DLD1 (cell line): ENCODE data around the gene FRMPD1.

Experiments used
- in situ Hi-C: cut with HindIII; loops from 2 replicates; pipeline ENCODE4 v1.10.0; 2017; ENCODE audit warnings: low sequenced_read_pairs

The FRMPD1 gene

DNA sequence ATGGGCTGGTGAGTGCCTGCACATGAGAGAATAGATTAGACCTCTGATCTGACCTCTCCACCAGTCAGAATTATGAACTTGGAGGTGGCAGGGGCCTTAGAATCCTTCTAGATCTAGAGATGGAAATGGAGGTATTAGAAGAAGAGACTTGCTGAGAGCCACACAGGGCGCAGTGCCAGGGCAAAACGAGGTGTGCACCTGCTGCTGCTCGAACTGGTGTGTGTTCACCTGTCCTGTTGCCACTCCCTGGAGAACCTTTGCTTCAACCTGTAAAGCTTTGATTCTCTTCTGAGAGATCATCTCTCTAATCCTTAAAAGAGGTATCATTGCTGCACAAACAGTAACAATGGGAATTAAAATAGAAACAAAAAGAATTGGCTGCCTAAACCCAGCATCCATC, 24.9 kb downstream of the FRMPD1 start:
- in situ Hi-C loops: no loop called here

GRCh38 chr9:37676411-37676830, 25.7 kb downstream of the FRMPD1 start:
- in situ Hi-C loops: no loop called here

DNA sequence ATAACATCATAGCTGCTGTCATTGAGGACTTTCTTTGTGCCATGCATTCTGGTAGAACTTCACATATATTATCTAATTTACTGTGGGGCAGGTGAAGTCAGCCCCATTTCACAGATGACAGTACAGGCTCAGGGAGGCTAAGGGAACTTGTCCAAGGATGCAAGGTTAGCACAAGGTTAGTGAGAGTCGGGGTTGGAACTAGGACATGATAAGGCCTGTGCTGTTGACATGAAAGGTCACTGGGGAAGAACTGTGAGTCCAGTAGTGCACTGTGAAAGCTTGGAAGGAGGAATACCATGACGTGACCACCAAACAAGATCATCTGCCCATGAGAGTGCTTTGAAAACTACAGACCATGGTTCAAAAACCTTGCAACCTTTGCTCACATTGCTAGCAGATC, 26.7 kb downstream of the FRMPD1 start:
- in situ Hi-C loops: no loop called here

- in situ Hi-C loops: no loop called here
Observed at GRCh38 chr9:37678789-37679273, 28.1 kb downstream of the FRMPD1 start.

GRCh38 chr9:37679649-37680402, 29.1 kb downstream of the FRMPD1 start:
- in situ Hi-C loops: no loop called here

DNA sequence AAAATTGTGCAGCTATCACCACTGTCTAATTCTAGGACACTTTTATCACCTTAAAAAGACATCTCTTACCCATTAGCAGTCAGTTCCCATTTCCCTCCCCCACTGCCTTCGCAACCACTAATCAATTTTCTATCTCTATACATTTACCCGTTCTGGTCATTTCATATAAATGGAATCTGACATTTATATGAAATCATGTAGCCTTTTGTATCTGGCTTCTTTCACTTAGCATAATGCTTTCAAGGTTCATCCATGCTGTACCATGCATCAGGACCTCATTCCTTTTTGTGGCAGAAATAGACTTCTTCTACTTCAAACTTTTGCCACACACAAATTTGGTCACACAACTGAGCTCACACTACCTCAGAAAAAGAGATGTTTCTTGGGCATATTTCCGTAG, 32.2 kb downstream of the FRMPD1 start:
- in situ Hi-C loops: no loop called here

GRCh38 chr9:37683531-37684371, 33.0 kb downstream of the FRMPD1 start:
- in situ Hi-C loops: no loop called here

DNA sequence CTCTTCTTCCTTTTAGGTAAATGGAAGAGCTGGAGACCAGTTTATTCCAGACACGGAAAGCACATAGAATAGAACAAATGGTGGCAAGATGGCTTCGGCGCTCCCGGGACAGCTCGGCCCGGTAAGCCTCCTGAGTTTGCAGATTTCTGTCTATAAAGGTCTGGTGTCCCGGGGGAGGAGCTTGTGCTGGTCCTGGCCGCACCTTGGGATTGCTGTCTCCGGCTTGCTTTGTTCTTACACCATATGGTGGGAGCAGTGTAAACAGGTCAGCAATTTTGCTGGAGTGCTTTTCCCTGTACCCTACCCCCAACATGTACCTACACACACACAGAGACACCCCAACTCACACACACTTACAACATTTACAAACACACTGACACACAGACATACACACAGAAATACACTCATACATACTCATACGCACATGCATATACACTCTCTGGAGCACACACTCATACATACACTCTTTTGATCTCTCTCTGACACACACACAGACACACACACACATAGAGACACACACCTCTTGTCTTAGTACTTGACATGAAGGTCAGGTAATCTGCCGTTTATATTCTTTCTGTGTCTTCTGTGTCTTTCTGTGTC, 42.0 kb downstream of the FRMPD1 start:
- in situ Hi-C loops: no loop called here

- in situ Hi-C loops: no loop called here
Observed at GRCh38 chr9:37693260-37693659, 42.5 kb downstream of the FRMPD1 start.

GRCh38 chr9:37694355-37694754, 43.6 kb downstream of the FRMPD1 start:
- in situ Hi-C loops: no loop called here

- in situ Hi-C loops: no loop called here
Observed at GRCh38 chr9:37696528-37696927, 45.8 kb downstream of the FRMPD1 start.

GRCh38 chr9:37700131-37700530, 49.4 kb downstream of the FRMPD1 start:
- in situ Hi-C loops: no loop called here

GRCh38 chr9:37700900-37701299, 50.1 kb downstream of the FRMPD1 start:
- in situ Hi-C loops: no loop called here

GRCh38 chr9:37705787-37706186, 55.0 kb downstream of the FRMPD1 start:
- in situ Hi-C loops: no loop called here

- in situ Hi-C loops: no loop called here
Observed at GRCh38 chr9:37706290-37706689, 55.5 kb downstream of the FRMPD1 start.

DNA sequence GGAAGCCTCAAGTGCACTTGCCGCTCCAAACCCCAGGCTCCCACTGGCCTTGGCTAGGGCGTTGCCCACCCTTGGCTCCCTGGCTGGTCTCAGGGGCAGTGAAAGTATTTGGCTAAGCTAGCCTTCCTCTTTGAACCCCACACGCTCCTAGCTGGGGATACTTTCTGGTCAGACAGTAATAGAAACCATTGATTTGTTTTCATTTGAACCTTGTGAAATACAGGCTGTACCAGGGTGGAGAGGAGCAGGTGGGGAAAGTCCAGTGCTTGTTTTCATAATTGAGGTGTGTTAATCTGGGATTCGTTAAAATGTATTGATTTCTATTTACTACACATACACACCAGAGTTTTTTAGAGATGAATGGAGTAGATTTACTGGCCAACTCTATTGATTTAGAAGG, 57.0 kb downstream of the FRMPD1 start:
- in situ Hi-C loops: no loop called here

DNA sequence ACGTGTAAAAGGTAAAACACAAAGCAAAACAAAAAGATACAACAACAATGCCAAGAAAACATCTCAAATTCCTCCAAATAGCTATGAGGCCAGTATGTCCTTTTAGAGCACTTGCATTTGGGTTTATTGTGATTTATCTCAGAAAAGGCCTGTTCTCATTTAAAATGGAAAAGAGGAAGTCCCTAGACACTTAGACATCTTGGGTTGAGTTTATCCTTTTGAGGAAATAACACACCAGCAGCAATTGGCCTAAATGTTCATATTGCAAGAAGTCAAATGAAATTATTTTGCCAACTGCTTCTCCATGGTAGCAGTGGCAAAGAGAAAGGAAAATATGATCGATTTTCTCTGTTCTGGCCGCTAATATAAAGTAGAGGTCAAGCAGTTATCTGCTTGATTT, 59.3 kb downstream of the FRMPD1 start:
- in situ Hi-C loops: no loop called here

DNA sequence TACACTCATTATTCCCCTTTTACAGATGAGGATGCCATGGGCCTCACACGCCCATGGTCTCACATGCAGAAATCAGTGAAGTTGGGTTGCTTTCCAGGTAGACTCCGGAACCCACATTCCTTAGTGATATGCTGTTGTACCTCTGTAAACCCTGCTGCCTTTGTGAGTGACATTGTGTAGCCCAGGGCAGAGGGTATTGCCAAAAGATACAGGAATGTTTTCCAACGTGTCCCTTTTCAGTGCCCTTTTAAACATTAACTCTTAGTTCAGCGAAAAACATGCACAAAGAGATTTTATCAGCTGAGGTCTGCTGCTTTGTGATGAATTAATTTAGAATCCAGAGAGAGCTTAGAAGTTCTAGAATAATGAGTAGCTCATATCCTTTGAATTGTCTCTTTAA, 64.5 kb downstream of the FRMPD1 start:
- in situ Hi-C loops: no loop called here

DNA sequence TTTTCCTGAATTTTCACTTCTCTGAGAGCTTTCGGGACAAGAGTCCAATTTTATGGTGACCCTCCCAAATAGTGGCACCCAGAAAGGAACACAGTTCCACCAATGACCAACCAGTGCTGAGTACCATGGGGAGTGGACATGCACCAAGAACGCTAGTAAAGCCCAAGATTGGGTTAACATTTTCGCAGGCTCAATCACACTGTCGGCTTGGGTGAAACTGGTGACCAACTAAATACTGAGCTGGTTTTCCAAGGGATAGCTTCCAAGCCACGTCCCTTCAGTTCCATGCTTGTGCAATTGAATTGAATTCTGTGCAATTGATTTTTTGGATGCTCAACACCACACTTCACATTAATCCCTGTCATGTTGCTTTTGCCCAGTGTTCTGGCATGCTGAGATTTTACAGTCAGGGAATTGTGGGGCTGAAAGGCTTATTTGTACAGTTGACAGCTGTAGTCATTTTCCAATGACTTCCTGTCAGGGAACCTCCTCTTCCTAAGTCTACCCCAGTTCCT, 65.3 kb downstream of the FRMPD1 start:
- in situ Hi-C loops: no loop called here

GRCh38 chr9:37719526-37719925, 68.8 kb downstream of the FRMPD1 start:
- in situ Hi-C loops: no loop called here

DNA sequence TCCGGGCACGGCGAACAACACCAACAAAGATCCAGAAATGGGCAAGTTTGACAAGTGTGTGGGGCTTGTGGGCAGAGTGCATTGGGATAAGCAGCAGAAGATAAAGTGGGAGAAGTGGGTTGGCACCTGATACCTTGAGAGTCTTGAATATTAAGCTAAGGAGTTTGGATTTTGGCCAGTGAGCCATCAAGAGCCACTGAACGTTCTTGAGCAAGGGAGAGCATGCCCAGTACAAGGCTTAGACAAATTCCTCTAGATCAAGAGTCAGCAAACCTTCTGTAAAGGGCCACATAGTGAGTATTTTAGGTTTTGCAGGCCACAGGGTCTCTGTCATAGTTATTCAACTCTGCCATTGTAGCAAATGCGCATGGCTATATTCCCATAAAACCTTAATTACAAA, 76.3 kb downstream of the FRMPD1 start:
- in situ Hi-C loops: no loop called here
